ENCODE measurements around the gene FCSK.

Gene FCSK

DNA sequence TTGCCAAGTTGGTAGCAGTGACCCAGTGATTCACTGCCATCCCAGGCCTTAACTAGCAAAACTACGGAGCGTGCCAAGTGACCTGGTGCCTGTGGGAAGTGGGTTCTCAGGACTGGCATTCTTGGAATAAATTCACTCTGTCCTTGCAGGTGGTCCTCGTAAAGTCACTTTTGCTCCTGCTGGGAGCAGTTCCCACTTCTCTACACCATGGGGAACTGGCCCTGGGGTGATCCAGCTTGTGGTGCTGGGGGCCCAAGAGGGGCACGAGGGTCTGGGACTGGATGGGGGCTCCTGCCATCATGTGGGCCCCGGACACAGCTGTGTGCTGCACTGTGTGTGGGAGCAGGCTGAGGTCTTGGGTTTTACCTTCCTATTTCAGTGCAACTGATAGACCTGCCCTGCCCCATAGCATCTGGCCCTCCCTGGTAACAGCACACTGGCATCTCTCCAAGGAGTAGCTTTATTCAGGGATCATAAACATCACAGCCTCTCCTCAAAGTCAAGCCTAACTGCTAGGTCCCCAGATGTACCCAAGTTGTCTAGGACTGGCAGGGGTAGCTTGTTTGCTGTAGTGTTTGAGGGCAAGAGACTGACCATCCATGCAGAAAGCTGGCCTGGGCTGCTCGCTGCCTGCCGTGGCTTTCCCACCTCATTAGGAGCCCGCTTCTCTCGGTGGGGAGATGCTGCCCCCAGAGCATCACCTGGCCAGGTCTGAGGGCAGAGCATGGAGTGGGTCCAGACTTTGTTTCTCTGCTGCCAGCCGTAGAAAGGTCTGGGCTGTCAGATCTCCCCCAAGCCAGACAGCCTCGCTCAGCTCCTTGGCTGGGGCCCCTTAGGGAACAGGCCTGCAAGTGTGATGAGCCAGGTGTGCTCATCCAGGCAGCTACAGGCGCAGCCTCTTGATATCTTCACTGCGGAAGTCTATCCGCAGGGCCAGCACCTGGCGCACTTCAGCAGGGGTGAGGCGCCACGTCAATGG is 26.0 kb downstream of the FCSK start:
- TF ChIP-seq, protein P1, sequence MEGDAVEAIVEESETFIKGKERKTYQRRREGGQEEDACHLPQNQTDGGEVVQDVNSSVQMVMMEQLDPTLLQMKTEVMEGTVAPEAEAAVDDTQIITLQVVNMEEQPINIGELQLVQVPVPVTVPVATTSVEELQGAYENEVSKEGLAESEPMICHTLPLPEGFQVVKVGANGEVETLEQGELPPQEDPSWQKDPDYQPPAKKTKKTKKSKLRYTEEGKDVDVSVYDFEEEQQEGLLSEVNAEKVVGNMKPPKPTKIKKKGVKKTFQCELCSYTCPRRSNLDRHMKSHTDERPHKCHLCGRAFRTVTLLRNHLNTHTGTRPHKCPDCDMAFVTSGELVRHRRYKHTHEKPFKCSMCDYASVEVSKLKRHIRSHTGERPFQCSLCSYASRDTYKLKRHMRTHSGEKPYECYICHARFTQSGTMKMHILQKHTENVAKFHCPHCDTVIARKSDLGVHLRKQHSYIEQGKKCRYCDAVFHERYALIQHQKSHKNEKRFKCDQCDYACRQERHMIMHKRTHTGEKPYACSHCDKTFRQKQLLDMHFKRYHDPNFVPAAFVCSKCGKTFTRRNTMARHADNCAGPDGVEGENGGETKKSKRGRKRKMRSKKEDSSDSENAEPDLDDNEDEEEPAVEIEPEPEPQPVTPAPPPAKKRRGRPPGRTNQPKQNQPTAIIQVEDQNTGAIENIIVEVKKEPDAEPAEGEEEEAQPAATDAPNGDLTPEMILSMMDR (IDR thresholded peaks at IDR 0.05; ENCODE audit: low read depth, low read length): no peak
- DNase-seq (ENCODE audit: low read depth, low spot score): no peak
- in situ Hi-C loops (cut with HindIII; ENCODE audit: low sequenced_read_pairs): no loop called here
- H3K4me3 ChIP-seq (ENCODE audit: low read depth, low read length): no peak overlapping the region

DNA sequence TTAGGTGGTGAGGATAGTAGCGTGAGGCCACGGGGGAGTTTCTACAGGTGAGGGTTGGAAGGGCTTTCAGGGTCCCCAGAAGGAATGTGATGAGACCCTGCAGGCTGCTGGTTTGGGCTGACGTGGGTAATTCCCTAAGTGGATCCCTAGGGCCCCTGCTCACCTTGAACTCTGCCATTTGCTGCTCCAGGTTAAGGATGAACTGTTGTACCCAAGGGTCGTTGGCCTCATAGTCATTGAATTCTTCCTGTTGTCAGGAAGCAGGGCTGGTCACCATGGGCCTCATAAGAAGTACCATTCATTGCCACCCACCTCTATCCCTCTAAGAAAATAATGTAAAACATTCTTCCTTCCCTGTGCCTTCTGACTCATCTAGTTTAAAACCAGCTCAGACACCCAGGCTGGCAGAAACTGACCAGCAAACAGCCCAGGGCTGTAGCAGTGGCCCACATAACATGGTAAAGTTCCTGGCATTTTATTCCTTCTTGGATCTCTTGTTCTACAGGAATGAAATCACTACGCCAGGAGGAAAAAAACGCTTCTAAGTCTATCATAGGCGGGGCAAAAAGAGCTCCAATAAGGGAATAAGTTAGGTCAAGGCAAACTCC is 27.6 kb downstream of the FCSK start:
- in situ Hi-C loops (cut with HindIII; ENCODE audit: low sequenced_read_pairs): no loop called here
- TF ChIP-seq, protein P1 (IDR thresholded peaks at IDR 0.05; ENCODE audit: low read depth, low read length): no peak
- DNase-seq (ENCODE audit: low read depth, low spot score): peak; percentile 49
- no peak overlapping the region for H3K4me3 ChIP-seq (ENCODE audit: low read depth, low read length)

DNA sequence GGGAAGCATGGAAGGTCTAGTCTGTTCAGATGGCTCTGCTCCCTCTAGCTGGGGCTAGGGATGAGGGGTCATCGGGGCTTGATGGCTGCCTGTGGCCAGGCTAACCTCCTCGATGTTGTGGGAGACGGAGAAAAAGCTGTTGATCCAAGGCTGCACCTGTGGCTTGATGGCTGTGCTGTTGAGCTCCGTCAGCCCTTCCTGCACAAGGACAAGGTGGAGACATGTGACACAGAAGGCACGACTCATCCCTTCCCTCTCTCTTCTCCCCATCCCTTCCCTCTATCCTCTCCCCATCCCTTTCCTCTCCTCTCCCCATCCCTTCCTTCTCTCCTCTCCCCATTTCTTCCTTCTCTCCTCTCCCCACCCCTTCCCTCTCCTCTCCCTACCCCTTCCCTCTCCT is 28.2 kb downstream of the FCSK start:
- in situ Hi-C loops (cut with HindIII; ENCODE audit: low sequenced_read_pairs): no loop called here
- TF ChIP-seq, protein P1 (IDR thresholded peaks at IDR 0.05; ENCODE audit: low read depth, low read length): no peak
- H3K4me3 ChIP-seq (ENCODE audit: low read depth, low read length): no peak overlapping the region
- no peak for DNase-seq (ENCODE audit: low read depth, low spot score)

DNA sequence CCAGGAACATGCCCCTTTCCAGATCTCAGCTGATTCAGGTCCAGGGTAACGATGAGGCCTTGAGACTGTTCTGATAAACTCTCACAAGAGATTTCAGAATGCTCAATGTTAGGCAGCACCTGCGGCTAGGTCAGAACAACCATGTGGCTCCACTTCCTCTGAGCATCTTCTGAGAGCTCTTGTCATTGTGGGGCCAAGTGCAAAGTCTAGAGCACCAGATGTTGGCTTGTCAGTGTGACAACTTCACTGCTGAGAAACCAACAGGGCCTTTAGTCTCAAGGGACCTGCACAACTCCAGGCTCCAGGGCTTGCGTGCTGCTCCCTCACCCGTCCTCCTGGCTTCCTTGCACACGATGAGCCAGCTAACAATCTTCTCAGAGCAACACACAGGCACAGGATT is 29.0 kb downstream of the FCSK start:
- in situ Hi-C loops (cut with HindIII; ENCODE audit: low sequenced_read_pairs): no loop called here
- DNase-seq (ENCODE audit: low read depth, low spot score): no peak
- H3K4me3 ChIP-seq (ENCODE audit: low read depth, low read length): no peak overlapping the region
- TF ChIP-seq, protein P1 (IDR thresholded peaks at IDR 0.05; ENCODE audit: low read depth, low read length): no peak

DNA sequence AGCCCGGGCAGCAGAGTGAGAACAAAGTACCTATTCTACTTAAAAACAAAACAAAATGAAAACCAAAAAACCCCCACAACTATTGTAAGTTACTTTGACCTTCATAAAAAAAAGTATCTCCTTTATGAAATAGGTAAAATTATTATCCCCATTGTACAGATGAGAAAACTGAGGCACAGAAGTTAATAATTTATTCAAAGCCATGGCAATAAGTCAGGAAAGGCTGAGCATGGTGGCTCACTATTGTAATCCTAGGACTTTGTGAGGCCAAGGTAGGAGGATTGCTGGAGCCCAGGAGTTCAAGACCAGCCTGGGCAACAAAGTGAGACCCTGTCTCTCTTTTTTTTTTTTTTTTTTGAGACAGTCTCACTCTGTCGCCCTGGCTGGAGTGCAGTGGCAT is 30.5 kb downstream of the FCSK start:
- no peak overlapping the region for H3K4me3 ChIP-seq (ENCODE audit: low read depth, low read length)
- TF ChIP-seq, protein P1 (IDR thresholded peaks at IDR 0.05; ENCODE audit: low read depth, low read length): no peak
- in situ Hi-C loops (cut with HindIII; ENCODE audit: low sequenced_read_pairs): no loop called here
- DNase-seq (ENCODE audit: low read depth, low spot score): no peak

DNA sequence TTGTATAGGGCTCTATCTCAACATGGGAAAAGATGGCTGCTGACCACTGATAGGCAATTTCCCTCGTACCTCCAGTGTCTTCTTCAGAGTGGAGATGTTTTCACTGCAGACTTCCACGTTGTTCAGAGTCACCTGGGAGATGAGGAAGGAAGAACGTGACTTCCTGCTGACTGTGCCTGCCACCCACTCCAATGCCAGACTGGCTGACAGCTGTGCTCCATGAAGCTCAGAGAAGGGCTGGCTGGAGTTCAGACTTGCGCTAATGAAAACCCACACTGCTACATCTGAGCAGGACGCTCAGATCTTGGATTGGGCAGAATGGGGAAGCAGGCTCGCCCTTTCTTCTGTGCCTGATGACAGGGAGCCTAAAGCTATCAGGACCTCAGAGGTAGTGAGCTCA is 35.9 kb downstream of the FCSK start:
- H3K4me3 ChIP-seq (ENCODE audit: low read depth, low read length): no peak overlapping the region
- no peak for DNase-seq (ENCODE audit: low read depth, low spot score)
- TF ChIP-seq, protein P1 (IDR thresholded peaks at IDR 0.05; ENCODE audit: low read depth, low read length): no peak
- in situ Hi-C loops (cut with HindIII; ENCODE audit: low sequenced_read_pairs): no loop called here
